ENCODE results near the gene MAGEL2. TPM values are rescaled to one million over a fixed set of nuclear protein-coding genes. Genes with fewer than 3 reads are reported as not detected.

The MAGEL2 gene
- total and polyA plus RNA-seq, 2 of the 8 experiments (the other 6 are each of a cell fraction or from before 2014, with no cell fraction given) = 0.63 to 4.5 TPM

DNA sequence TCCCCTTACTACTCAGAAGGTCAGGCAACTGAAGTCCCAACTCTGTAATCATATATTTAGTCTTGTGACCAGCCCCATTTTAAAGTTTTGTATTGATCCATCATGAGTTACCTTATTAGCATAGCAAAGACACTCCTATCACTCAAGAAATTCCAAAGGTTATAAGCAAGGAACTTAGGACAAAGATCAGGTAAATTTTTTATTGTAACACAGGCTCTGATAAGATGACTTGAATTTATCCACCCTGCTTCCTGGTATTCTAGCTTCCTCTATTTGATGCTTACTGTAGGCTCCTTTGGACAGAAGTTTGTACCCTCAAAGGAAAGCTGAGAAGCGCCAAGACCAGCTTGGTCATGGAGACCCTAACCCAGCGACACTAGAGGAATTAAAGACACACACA is 47.6 kb upstream of the MAGEL2 start:
- Histone ChIP-seq H3K79me2 (ENCODE audit: control insufficient read depth in 1 of 2, insufficient read depth in 2 of 2, low read length in 2 of 2) (no peaks in the 10 kb centered on the region), H3K4me2 (ENCODE audit: insufficient read depth in 1 of 2, low read depth in 2 of 2, low read length in 2 of 2) (no peak overlapping the region), H3K23ac (ENCODE audit: insufficient read length) (no peak overlapping the region), H3K23me2 (ENCODE audit: low read depth, low read length) (no peaks in the 10 kb centered on the region), H2BK15ac (ENCODE audit: low read length) (no peak overlapping the region), H4K8ac (ENCODE audit: extremely low read depth, insufficient read depth, low read length) (no peak overlapping the region), H3K27ac (ENCODE audit: low read depth, low read length) (no peak overlapping the region), H4K5ac (ENCODE audit: insufficient read length, low read depth, low read length) (no peak overlapping the region), H2BK5ac (ENCODE audit: low read depth, low read length) (no peak overlapping the region), H3K18ac (ENCODE audit: extremely low read depth, low read length) (no peak overlapping the region), H2AK5ac (ENCODE audit: low read depth, low read length) (no peak overlapping the region), H3K79me1 (ENCODE audit: low read depth, low read length) (no peaks in the 10 kb centered on the region), H3K4me1 (replicated peaks in 1 of 4; ENCODE audit: control insufficient read depth in 3 of 4, insufficient read depth in 4 of 4, low read length in 3 of 4) (0 out of 7 replicates have a peak, but pooled peaks cover 0 to 2% (median 0%) of the 10 kb centered on the region in 4 experiments), H3K36me3 (ENCODE audit: control insufficient read depth in 2 of 4, insufficient read depth in 4 of 4, low read length in 3 of 4) (no peaks in the 10 kb centered on the region), H4K91ac (replicated peaks; ENCODE audit: insufficient read length, low read length) (no peak overlapping the region), H3K9me3 (ENCODE audit: insufficient read depth in 2 of 2, low read depth in 1 of 2, low read length in 1 of 2) (peaks cover 23 to 45% of the 10 kb centered on the region in 2 experiments), H2BK12ac (ENCODE audit: low read depth, low read length) (no peak overlapping the region), H3K4me3 (ENCODE audit: extremely low read depth in 1 of 4, insufficient read depth in 2 of 4, low read depth in 3 of 4, low read length in 4 of 4) (no peak overlapping the region), H3K4ac (replicated peaks; ENCODE audit: insufficient read length, low read depth, low read length) (no peak overlapping the region), H3K56ac (replicated peaks; ENCODE audit: insufficient read length, low read depth, low read length) (no peak overlapping the region), H2BK20ac (ENCODE audit: low read length) (no peak overlapping the region), H2BK120ac (replicated peaks; ENCODE audit: low read depth, low read length) (no peak overlapping the region), H2AFZ (ENCODE audit: low read length) (no peak overlapping the region), H3K14ac (ENCODE audit: insufficient read length) (no peak overlapping the region), H3K27me3 (replicated peaks in 1 of 4; ENCODE audit: control insufficient read depth in 3 of 4, extremely low read depth in 1 of 4, insufficient read depth in 3 of 4, low read length in 3 of 4) (no peaks in the 10 kb centered on the region), H3K9ac (replicated peaks in 1 of 4; ENCODE audit: extremely low read depth in 1 of 4, low read depth in 3 of 4, low read length in 3 of 4) (no peak overlapping the region), H4K20me1 (replicated peaks in 1 of 2; ENCODE audit: control insufficient read depth in 1 of 2, insufficient read depth in 2 of 2, low read length in 2 of 2) (no peaks in the 10 kb centered on the region)
- no peak for TF ChIP-seq CEBPB (IDR thresholded peaks at IDR 0.05; ENCODE audit: low read depth, low read length)
- FAIRE-seq = no peak
- CTCF ChIA-PET (ENCODE audit: partially characterized antibody) = no interaction called here
- WGBS, 2 experiments (ENCODE audit: extremely low coverage in 1 of 2, insufficient coverage in 1 of 2, insufficient read length in 1 of 2, insufficient replicate concordance in 2 of 2, low coverage in 1 of 2, low lambda C conversion rate in 2 of 2, missing lambda C conversion rate in 1 of 2) = 74% methylated on average over 2 of the region's 2 CpGs; no CpG with 5 or more reads in 1 of the 2 experiments
- POLR2A ChIA-PET (ENCODE audit: partially characterized antibody) = no interaction called here
- no peak for DNase-seq (ENCODE audit: low read depth in 1 of 2, low spot score in 2 of 2)
